ENCODE results near the gene PTOV1. TPM values are rescaled to one million over a fixed set of nuclear protein-coding genes. Genes with fewer than 3 reads are reported as not detected.

PTOV1 gene
- total RNA-seq, 4 donors from 2014 or later = 46.2 to 156 (median 82.0) TPM

GRCh38 chr19:49884109-49884508 lies 33.1 kb downstream of the PTOV1 start:
- H3K9me3 ChIP-seq = no peaks in the 10 kb centered on the region
- intact Hi-C loops (cut with DNase I; ENCODE audit: low total_unique reads) = no loop called here
- H3K36me3 ChIP-seq = no peaks in the 10 kb centered on the region
- H3K4me3 ChIP-seq = no peak overlapping the region
- H3K4me1 ChIP-seq = no peaks in the 10 kb centered on the region
- DNase-seq = peak in 1 of 2 donors; percentile 13
- TF ChIP-seq CTCF (IDR thresholded peaks at IDR 0.05) = no peak
- TF ChIP-seq POLR2A (IDR thresholded peaks at IDR 0.05) = no peak
- H3K27ac ChIP-seq = no peak overlapping the region
- no peaks in the 10 kb centered on the region for H3K27me3 ChIP-seq

GRCh38 chr19:49884760-49885159 lies 33.8 kb downstream of the PTOV1 start:
- no peaks in the 10 kb centered on the region for H3K4me1 ChIP-seq
- no peaks in the 10 kb centered on the region for H3K9me3 ChIP-seq
- H3K27ac ChIP-seq = no peak overlapping the region
- H3K36me3 ChIP-seq = no peaks in the 10 kb centered on the region
- no peak for DNase-seq
- TF ChIP-seq CTCF (IDR thresholded peaks at IDR 0.05) (no peak), POLR2A (IDR thresholded peaks at IDR 0.05) (no peak)
- intact Hi-C loops (cut with DNase I; ENCODE audit: low total_unique reads) = no loop called here
- H3K27me3 ChIP-seq = no peaks in the 10 kb centered on the region
- H3K4me3 ChIP-seq = no peak overlapping the region

- intact Hi-C loops (cut with DNase I; ENCODE audit: low total_unique reads) = no loop called here
- TF ChIP-seq POLR2A (IDR thresholded peaks at IDR 0.05) (no peak), CTCF (IDR thresholded peaks at IDR 0.05) (no peak)
- Histone ChIP-seq H3K27ac (no peak overlapping the region), H3K4me1 (no peaks in the 10 kb centered on the region), H3K4me3 (no peak overlapping the region), H3K36me3 (no peaks in the 10 kb centered on the region), H3K9me3 (no peaks in the 10 kb centered on the region), H3K27me3 (no peaks in the 10 kb centered on the region)
- peak in 1 of 2 donors; percentile 7 for DNase-seq
Measured at GRCh38 chr19:49887037-49887664, 36.2 kb downstream of the PTOV1 start.

GRCh38 chr19:49887665-49888509 lies 36.9 kb downstream of the PTOV1 start:
- H3K4me3 ChIP-seq = no peak overlapping the region
- H3K36me3 ChIP-seq = no peaks in the 10 kb centered on the region
- intact Hi-C loops (cut with DNase I; ENCODE audit: low total_unique reads) = no loop called here
- TF ChIP-seq CTCF (IDR thresholded peaks at IDR 0.05) = no peak
- TF ChIP-seq POLR2A (IDR thresholded peaks at IDR 0.05) = no peak
- no peak overlapping the region for H3K27ac ChIP-seq
- no peaks in the 10 kb centered on the region for H3K9me3 ChIP-seq
- no peaks in the 10 kb centered on the region for H3K4me1 ChIP-seq
- no peaks in the 10 kb centered on the region for H3K27me3 ChIP-seq
- no peak for DNase-seq

GRCh38 chr19:49888510-49888824 lies 37.5 kb downstream of the PTOV1 start:
- intact Hi-C loops (cut with DNase I; ENCODE audit: low total_unique reads) = no loop called here
- Histone ChIP-seq H3K4me1 (no peaks in the 10 kb centered on the region), H3K9me3 (no peaks in the 10 kb centered on the region), H3K4me3 (no peak overlapping the region), H3K27me3 (no peaks in the 10 kb centered on the region), H3K27ac (no peak overlapping the region), H3K36me3 (no peaks in the 10 kb centered on the region)
- DNase-seq = no peak
- no peak for TF ChIP-seq POLR2A (IDR thresholded peaks at IDR 0.05)
- TF ChIP-seq CTCF (IDR thresholded peaks at IDR 0.05) = no peak
